Lung microvascular endothelial cell (primary cell): Measurements from ENCODE around the gene MEPCE. TPM values are rescaled to one million over a fixed set of nuclear protein-coding genes. Genes with fewer than 3 reads are reported as not detected.

Source experiments
- DNase-seq, 2 donors: peaks; one replicate each; pipeline versions ENCODE4 v3.0.0 to v3.0.0-alpha.2; 2010; ENCODE audit warnings: low read depth in 2 of 2
- total RNA-seq: library from RNA; depleted of rRNA; stranded (reverse); fragments of >200 nt; gene quantifications from 2 replicates; pipeline ENCODE4 v1.2.1, GENCODE V29; 2014

Gene MEPCE
- total RNA-seq, 1 donor from 2014 or later: 40.5 TPM

GRCh38 chr7:100406767-100407166, 22.9 kb upstream of the MEPCE start:
- peak in 1 of 2 donors; percentile 27 for DNase-seq

DNA sequence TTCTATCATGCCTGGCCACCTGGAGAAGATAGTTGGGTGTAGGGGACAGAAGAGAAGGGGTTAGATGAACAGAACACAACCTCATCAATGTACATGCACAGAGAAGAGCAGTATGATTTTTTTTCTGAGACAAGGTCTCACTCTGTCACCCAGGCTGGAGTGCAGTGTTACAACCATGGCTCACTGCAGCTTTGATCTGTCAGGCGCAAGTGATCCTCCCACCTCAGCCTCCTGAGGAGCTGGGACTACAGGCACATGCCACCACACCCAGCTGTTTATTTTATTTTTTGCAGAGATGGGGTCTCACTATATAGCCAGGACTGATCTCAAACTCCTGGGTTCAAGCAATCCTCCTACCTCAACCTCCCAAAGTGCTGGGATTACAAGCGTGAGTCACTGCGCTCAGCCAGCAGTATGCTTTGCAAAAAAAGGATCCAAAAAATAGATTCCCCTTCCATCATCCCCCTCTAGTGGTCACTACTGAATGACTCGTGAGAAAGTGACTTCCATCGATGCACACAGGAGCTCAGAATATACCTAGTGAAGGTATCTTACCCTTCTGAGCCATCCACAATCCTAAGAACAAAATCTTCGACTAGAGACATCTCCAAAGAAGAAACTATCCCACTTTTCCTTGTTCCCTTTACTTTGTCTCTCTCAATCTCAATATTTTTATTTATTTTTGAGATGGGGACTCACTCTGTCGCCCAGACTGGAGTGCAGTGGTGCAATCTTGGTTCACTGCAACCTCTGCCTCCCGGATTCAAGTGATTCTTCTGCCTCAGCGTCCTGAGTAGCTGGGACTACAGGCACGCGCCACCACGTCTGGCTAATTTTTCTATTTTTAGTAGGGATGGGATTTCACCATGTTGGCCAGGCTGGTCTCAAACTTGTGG, 22.1 kb upstream of the MEPCE start:
- DNase-seq: peak; percentile 74 to 81

DNA sequence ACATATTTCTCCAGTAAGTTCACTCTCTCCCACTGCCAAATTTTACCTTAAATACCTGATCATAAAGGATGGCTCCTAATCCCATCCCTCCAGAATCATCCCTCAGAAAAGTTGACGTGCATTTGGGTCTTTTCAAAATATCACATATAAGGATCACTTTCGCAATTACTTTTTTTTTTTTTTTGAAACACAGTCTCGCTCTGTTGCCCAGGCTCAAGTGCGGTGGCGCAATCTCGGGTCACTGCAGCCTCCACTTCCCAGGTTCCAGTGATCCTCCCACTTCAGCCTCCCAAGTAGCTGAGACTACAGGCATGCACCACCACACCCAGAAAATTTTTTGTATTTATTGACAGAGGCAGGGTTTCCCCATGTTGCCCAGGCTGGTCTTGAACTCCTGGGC, 18.5 kb upstream of the MEPCE start:
- DNase-seq: no peak

GRCh38 chr7:100413346-100413745, 16.3 kb upstream of the MEPCE start:
- DNase-seq: no peak

DNA sequence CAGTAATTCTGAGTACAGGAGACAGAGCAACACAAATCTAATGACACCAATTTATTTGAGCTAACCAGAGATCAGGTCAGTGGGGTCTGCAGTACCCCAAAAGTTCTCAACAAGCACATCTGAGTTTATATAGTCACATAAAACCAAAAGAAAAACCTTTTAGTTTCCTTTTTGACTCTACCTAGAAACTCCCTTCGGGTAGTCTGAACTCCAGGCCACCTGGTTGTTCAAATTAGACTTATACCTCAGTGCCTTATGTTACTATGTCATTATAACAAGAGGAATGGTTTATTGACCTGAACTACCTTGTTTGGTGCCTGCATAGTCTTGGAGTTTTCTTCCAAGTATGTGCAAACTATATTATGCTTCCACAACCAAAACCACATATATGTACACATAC, 15.7 kb upstream of the MEPCE start:
- no peak for DNase-seq

DNA sequence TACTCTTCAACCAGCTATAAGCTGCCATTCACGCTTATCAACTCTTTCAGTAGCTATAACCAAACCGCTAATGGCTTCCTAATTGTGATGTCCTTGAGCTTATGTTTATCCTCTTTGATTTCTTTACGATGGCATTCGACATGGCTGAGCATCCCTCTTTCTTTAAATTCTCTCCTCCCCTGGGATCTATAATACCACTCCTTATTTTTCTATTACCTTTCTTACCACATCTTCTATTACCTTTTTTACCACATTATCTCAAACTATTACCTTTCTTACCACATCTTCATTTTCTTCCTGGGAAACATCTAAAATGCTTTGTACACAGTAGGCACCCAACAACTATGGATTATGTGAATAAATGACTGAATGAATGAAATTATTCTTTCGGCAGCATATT, 14.2 kb upstream of the MEPCE start:
- DNase-seq: no peak

GRCh38 chr7:100418930-100419659, 10.5 kb upstream of the MEPCE start:
- no peak for DNase-seq

GRCh38 chr7:100419660-100420226, 9.9 kb upstream of the MEPCE start:
- DNase-seq: no peak

GRCh38 chr7:100423315-100423714, 6.3 kb upstream of the MEPCE start:
- no peak for DNase-seq

GRCh38 chr7:100425347-100425746, 4.3 kb upstream of the MEPCE start:
- no peak for DNase-seq

- DNase-seq: no peak
Observed at GRCh38 chr7:100426516-100426915, 3.1 kb upstream of the MEPCE start.

GRCh38 chr7:100427762-100428198, 1.9 kb upstream of the MEPCE start:
- no peak for DNase-seq

DNA sequence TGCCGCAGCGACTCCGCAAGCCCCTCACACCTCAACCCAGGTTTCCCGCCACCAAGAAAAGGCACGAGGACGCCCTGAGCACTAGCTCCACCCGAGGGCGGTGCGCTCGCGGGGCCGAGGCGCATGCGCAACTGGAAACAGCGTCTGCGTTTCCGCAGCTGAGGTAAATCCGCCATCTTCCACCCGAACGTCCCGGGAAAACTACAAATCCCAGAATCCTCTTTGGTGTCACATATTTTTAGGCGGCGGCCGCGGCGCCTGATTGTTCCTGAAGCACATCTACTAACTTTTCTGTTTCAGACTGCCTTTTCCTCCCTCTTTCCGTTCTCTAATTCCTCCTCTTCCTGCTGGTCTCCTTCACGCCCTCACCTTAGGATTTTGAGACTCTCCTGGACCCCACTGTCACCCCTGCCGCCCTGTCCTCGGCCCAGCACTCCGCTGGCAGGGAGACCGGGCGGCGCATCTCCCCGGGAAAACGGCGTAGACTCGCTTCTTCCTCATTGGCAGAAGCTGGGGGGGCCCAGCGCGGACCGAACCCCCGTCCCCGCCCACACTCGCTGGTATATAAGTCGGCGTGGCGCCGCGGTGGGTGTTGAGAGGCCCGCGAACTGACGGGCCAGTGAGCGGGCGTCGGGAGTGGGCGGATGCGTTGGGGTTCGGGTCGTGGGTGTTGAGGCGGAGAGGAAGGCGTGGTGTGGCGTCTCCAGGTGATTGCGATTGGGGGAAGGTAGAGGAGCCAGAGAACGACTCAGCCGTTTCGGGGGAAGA, 1.2 kb upstream of the MEPCE start, which contains the start of gene ZCWPW1:
ZCWPW1 (minus strand) TSS at position 505 of the 768 bp plus-strand sequence. CDS start 8,054 bp downstream, outside the sequence.
- peak; percentile 97 to 98 for DNase-seq

GRCh38 chr7:100428967-100429636, 529 bp upstream of the MEPCE start:
- peak; percentile 100 for DNase-seq

DNA sequence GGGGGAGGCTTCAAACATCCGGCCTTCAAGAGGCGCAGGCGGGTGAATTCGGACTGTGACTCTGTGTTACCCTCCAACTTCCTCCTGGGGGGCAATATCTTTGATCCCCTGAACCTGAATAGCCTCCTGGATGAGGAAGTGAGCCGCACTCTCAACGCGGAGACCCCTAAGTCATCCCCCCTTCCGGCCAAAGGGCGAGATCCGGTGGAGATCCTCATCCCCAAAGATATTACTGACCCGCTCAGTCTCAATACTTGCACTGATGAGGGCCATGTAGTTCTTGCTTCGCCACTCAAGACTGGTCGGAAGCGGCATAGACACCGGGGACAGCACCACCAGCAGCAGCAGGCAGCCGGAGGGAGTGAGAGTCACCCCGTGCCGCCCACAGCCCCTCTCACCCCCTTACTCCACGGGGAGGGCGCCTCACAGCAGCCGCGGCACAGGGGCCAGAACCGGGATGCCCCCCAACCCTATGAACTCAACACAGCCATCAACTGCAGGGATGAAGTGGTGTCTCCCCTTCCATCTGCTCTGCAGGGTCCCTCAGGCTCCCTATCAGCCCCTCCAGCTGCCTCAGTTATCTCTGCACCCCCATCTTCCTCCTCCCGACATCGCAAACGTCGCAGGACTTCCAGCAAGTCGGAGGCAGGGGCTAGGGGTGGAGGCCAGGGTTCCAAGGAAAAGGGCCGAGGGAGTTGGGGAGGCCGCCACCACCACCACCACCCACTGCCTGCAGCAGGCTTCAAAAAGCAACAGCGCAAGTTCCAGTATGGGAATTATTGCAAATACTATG, 1.1 kb downstream of the MEPCE start:
- DNase-seq: peak in 1 of 2 donors; percentile 40

DNA sequence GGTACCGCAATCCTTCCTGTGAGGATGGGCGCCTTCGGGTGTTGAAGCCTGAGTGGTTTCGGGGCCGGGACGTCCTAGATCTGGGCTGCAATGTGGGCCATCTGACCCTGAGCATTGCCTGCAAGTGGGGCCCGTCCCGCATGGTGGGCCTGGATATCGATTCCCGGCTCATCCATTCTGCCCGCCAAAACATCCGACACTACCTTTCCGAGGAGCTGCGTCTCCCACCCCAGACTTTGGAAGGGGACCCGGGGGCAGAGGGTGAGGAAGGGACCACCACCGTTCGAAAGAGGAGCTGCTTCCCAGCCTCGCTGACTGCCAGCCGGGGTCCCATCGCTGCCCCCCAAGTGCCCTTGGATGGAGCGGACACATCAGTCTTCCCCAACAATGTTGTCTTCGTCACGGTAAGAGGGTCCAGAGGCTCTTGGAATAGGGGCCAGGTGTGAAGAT, 1.7 kb downstream of the MEPCE start:
- no peak for DNase-seq

GRCh38 chr7:100432053-100432452, 2.4 kb downstream of the MEPCE start:
- no peak for DNase-seq

GRCh38 chr7:100432621-100433275, 3.1 kb downstream of the MEPCE start:
- DNase-seq: no peak

DNA sequence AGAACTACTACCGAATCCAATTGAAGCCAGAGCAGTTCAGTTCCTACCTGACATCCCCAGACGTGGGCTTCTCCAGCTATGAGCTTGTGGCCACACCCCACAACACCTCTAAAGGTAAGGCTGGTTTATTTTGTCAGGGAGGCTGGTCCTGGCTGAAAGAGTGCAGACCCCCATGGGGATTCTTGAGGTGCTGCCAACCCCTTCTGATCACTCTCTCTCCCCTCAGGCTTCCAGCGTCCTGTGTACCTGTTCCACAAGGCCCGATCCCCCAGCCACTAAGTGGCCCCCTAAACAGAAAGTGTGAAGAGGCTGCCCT, 3.6 kb downstream of the MEPCE start:
- DNase-seq: no peak
